Measurements from ENCODE around the gene WNT4. TPM values are rescaled to one million over a fixed set of nuclear protein-coding genes. Genes with fewer than 3 reads are reported as not detected.

Gene WNT4
- total and polyA plus RNA-seq, 9 of the 15 experiments (the other 6 are each of a cell fraction or from before 2014, with no cell fraction given), result 0.01 TPM; not detected in 8

DNA sequence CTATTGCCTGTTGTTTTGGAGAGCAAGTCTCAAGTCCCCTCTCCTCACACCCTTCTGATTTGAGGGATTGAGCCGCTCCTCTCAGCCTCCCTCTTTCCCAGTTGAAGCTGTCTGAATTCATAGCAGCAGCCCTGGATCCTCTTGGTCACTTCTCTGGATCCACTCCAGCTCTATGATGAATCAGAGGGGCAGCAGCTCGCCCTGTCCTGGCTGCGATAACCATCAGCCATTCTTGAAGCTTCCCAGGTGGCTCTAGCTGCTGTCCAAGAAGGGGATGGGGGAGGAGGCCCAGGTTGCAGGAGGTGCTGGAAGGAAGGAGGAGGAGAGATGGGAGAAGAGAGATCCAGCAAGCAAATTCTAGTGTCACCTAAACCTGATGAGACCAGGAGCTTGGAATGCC is 31.3 kb downstream of the WNT4 start:
- FAIRE-seq (no peak), DNase-seq (ENCODE audit: extremely low read depth in 1 of 4, low spot score in 3 of 4) (peak in 3 of 4 experiments; percentile 24 to 36 (median 33)), ATAC-seq (no peak)
- Histone ChIP-seq H3K27me3 (ENCODE audit: control insufficient read depth in 2 of 2, insufficient read depth in 2 of 2, low read length in 2 of 2) (no peaks in the 10 kb centered on the region), H3K9me1 (ENCODE audit: control insufficient read depth, insufficient read depth, low read length) (peaks cover 6% of the 10 kb centered on the region), H3K9ac (ENCODE audit: insufficient read depth in 1 of 2, low read depth in 2 of 2, low read length in 2 of 2) (no peak overlapping the region; a peak in 1 of 4 replicates), H3K27ac (ENCODE audit: extremely low read depth, low read depth, low read length) (no peak overlapping the region), H3K4me2 (ENCODE audit: insufficient read depth, low read length) (no peak overlapping the region), H3K79me2 (ENCODE audit: control insufficient read depth, insufficient read depth, low read length) (peaks cover 6% of the 10 kb centered on the region; the same call in 2 of the 3 replicates), H4K20me1 (replicated peaks; ENCODE audit: control insufficient read depth, insufficient read depth, low read length) (peaks cover 16% of the 10 kb centered on the region), H3K36me3 (ENCODE audit: control insufficient read depth, insufficient read depth, low read length) (peaks cover 57% of the 10 kb centered on the region), H3K9me3 (replicated peaks; ENCODE audit: control insufficient read depth, insufficient read depth, low read depth, low read length) (no peaks in the 10 kb centered on the region), H2AFZ (ENCODE audit: low read depth, low read length) (no peak overlapping the region), H3K4me3 (no peak overlapping the region), H3K4me1 (replicated peaks in 1 of 2; ENCODE audit: control insufficient read depth in 2 of 2, insufficient read depth in 2 of 2, low read length in 2 of 2) (peaks cover 0 to 18% of the 10 kb centered on the region in 2 experiments; a peak in 2 of 5 replicates)
- 52% methylated on average over 3 of the region's 3 CpGs for WGBS (ENCODE audit: insufficient coverage, low coverage, missing lambda C conversion rate)
- no TSS peak for BruUV-seq (replicated peaks)
- TF ChIP-seq MTA1 (IDR thresholded peaks at IDR 0.05; ENCODE audit: borderline replicate concordance), result no peak
- no peak for TF ChIP-seq JUNB (CRISPR knock-in tag; conservative IDR thresholded peaks at IDR 0.05)
- TF ChIP-seq NFE2 (IDR thresholded peaks at IDR 0.05; ENCODE audit: low read depth), result no peak
- no peak for TF ChIP-seq ZNF699 (CRISPR knock-in tag; IDR thresholded peaks at IDR 0.05; ENCODE audit: insufficient replicate concordance)
- TF ChIP-seq, protein P1, sequence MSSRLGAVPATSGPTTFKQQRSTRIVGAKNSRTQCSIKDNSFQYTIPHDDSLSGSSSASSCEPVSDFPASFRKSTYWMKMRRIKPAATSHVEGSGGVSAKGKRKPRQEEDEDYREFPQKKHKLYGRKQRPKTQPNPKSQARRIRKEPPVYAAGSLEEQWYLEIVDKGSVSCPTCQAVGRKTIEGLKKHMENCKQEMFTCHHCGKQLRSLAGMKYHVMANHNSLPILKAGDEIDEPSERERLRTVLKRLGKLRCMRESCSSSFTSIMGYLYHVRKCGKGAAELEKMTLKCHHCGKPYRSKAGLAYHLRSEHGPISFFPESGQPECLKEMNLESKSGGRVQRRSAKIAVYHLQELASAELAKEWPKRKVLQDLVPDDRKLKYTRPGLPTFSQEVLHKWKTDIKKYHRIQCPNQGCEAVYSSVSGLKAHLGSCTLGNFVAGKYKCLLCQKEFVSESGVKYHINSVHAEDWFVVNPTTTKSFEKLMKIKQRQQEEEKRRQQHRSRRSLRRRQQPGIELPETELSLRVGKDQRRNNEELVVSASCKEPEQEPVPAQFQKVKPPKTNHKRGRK (tag; IDR thresholded peaks at IDR 0.05), result no peak
- TF ChIP-seq, protein P2, sequence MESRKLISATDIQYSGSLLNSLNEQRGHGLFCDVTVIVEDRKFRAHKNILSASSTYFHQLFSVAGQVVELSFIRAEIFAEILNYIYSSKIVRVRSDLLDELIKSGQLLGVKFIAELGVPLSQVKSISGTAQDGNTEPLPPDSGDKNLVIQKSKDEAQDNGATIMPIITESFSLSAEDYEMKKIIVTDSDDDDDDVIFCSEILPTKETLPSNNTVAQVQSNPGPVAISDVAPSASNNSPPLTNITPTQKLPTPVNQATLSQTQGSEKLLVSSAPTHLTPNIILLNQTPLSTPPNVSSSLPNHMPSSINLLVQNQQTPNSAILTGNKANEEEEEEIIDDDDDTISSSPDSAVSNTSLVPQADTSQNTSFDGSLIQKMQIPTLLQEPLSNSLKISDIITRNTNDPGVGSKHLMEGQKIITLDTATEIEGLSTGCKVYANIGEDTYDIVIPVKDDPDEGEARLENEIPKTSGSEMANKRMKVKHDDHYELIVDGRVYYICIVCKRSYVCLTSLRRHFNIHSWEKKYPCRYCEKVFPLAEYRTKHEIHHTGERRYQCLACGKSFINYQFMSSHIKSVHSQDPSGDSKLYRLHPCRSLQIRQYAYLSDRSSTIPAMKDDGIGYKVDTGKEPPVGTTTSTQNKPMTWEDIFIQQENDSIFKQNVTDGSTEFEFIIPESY (CRISPR knock-in tag; IDR thresholded peaks at IDR 0.05), result no peak
- TF ChIP-seq, protein P3, sequence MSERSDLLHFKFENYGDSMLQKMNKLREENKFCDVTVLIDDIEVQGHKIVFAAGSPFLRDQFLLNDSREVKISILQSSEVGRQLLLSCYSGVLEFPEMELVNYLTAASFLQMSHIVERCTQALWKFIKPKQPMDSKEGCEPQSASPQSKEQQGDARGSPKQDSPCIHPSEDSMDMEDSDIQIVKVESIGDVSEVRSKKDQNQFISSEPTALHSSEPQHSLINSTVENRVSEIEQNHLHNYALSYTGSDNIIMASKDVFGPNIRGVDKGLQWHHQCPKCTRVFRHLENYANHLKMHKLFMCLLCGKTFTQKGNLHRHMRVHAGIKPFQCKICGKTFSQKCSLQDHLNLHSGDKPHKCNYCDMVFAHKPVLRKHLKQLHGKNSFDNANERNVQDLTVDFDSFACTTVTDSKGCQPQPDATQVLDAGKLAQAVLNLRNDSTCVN (CRISPR knock-in tag; IDR thresholded peaks at IDR 0.05), result no peak
- no peak for TF ChIP-seq COPS2 (conservative IDR thresholded peaks at IDR 0.05)
- TF ChIP-seq CBFA2T3 (IDR thresholded peaks at IDR 0.05), result no peak
- no peak for TF ChIP-seq ZNF830 (CRISPR knock-in tag; IDR thresholded peaks at IDR 0.05)
- no peak for TF ChIP-seq KDM4B (IDR thresholded peaks at IDR 0.05; ENCODE audit: borderline replicate concordance in 2 of 2, low read depth in 1 of 2)
- TF ChIP-seq ZNF77 (CRISPR knock-in tag; IDR thresholded peaks at IDR 0.05), result no peak
- TF ChIP-seq, protein P4, sequence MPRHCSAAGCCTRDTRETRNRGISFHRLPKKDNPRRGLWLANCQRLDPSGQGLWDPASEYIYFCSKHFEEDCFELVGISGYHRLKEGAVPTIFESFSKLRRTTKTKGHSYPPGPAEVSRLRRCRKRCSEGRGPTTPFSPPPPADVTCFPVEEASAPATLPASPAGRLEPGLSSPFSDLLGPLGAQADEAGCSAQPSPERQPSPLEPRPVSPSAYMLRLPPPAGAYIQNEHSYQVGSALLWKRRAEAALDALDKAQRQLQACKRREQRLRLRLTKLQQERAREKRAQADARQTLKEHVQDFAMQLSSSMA (CRISPR knock-in tag; IDR thresholded peaks at IDR 0.05), result no peak
- TF ChIP-seq ZBTB8A (IDR thresholded peaks at IDR 0.05; ENCODE audit: partially characterized antibody), result no peak
- no peak for TF ChIP-seq POU5F1 (IDR thresholded peaks at IDR 0.05; ENCODE audit: borderline replicate concordance, low read depth, low read length, partially characterized antibody)
- TF ChIP-seq NR3C1 (CRISPR knock-in tag; IDR thresholded peaks at IDR 0.05), result no peak
- CTCF ChIA-PET (ENCODE audit: low intra/inter-chr PET ratio), result no interaction called here
- intact Hi-C loops (cut with micrococcal nuclease) (no loop called here), in situ Hi-C loops (cut with MboI) (no loop called here)
- POLR2A ChIA-PET, result interaction anchor here (2.7 kb wide), 1 partner anchor 9 kb away, joined by 10 read pairs; no protein-coding TSS in a partner anchor
